C1 segment of cervical spinal cord (tissue), 14 donors: ENCODE results near the gene ENOPH1.
"Not testable (repeated sequence)": the region's sequence is repeated elsewhere in the genome, so short reads cannot be mapped to it uniquely, and the experiment has no call there.

Experiments used
- DNase-seq, 14 donors: peaks; one replicate each; lab custom pipeline; 2025; lab: John Stamatoyannopoulos, UW

ENOPH1 gene

GRCh38 chr4:82430193-82430963 lies at the start of gene ENOPH1, which contains the start of gene HNRNPDL:
Gene ENOPH1 (plus strand): TSS chr4:82430590. CDS start chr4:82430830, 240 bp downstream.
Gene HNRNPDL (minus strand): TSS chr4:82430462. CDS start chr4:82429690, 772 bp downstream.
- peak; percentile 70 to 97 (median 95) for DNase-seq

GRCh38 chr4:82380831-82381230 lies 49.6 kb upstream of the ENOPH1 start:
- no peak for DNase-seq

GRCh38 chr4:82381235-82381634 lies 49.2 kb upstream of the ENOPH1 start:
- DNase-seq, result no peak

- no peak for DNase-seq
Measured at GRCh38 chr4:82381661-82382296, 48.6 kb upstream of the ENOPH1 start.

DNA sequence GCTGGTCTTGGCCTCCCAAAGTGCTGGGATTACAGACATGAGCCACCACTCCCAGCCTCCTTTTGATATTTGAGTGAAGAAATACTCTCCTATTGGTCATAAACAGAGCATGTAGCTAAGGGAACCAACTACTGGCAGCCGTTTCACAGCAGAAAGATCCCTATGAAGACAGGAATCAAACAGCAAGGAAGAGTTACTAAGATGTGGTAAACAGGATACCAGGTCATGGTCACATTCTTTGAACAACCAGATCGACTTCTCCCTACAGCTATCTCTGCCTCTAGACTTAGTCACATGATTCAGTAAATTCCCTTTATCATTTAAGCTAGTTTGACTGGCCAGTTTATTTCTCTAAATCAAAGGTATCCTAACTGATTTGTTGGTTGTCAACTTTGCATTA lies 47.6 kb upstream of the ENOPH1 start:
- DNase-seq, result no peak

DNA sequence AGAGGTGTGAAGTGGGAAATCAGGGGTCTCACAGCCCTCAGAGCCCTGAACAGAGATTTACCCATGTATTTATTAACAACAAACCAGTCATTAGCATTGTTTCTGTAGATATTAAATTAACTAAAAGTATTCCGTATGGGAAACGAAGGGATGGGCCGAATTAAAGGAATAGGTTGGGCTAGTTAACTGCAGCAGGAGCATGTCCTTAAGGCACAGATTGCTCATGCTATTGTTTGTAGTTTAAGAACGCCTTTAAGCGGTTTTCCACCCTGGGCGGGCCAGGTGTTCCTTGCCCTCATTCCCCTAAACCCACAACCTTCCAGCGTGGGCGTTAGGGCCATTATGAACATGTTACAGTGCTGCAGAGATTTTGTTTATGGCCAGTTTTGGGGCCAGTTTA lies 44.1 kb upstream of the ENOPH1 start:
- not testable (repeated sequence) for DNase-seq

DNA sequence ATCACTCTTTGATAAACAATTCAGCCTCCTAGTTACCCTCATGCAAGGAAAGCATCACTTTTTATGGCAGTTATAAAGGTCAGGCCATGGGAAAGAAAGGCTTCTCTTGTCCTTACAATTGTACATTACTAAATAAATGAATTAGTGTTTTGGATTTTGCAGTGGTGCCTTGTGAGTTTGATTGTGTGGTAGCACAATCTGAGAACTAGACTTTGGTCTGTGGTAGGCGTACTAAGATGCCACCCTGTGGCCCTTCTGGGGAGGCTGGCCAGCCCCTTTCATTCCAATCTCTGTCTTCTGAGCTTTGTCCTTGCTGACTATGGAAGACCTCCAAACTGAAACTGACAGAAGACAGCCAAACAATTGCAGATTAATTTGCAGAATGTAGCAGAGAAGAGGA lies 42.0 kb upstream of the ENOPH1 start:
- DNase-seq, result no peak

DNA sequence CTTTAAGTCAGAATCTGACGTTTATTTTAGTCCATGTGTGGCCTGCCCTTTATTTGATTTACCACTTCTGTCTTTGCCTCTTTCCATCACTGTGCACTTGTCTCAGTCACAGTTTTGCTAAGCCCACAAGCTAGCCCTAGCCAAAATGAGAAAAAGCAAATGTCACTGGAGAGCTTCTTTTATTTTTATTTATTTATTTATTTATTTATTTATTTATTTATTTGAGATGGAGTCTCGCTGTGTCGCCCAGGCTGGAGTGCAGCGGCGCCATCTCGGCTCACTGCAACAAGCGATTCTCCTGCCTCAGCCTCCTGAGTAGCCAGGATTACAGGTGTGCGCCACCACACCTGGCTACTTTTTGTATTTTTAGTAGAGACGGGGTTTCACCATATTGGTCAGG lies 40.3 kb upstream of the ENOPH1 start:
- DNase-seq, result not testable (repeated sequence)

GRCh38 chr4:82394896-82395295 lies 35.5 kb upstream of the ENOPH1 start:
- DNase-seq, result no peak

DNA sequence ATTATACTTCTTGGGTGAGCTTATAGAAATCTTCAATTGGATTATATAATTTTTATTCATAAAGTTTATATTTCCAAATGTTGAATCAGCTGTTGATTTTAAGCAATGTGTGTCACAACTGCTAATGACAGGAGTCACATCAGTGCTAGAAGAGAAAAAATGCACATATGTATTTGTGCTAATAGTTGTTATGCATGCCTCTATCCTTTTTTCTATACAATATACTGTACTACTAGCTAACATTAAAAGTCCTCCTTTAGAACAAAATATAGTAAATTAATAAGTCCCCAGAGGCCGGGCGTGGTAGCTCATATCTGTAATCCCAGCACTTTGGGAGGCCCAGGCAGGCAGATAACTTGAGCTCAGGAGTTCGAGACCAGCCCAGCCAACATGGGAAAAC lies 32.9 kb upstream of the ENOPH1 start:
- DNase-seq, result no peak

GRCh38 chr4:82398263-82398662 lies 32.1 kb upstream of the ENOPH1 start:
- DNase-seq, result no peak

DNA sequence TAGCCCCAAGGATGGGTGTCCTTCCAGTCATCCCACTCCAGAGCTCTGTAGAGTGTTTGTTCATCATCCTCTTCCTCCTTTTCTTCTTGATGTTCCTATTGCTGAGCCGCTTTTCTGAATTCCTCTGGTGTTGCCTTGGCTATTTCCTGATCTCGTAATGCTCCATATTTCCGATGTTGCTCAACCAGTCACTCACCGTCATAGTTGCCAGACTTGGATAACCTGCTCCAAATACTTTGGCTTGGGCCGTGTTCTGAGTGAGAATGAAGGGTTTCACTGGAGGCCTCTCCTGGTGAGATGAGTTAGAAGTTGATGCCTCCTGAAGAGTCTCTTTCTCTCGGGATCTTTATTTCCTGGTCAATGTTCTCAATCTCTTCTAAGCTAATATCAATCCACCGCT lies 28.8 kb upstream of the ENOPH1 start:
- DNase-seq, result no peak

DNA sequence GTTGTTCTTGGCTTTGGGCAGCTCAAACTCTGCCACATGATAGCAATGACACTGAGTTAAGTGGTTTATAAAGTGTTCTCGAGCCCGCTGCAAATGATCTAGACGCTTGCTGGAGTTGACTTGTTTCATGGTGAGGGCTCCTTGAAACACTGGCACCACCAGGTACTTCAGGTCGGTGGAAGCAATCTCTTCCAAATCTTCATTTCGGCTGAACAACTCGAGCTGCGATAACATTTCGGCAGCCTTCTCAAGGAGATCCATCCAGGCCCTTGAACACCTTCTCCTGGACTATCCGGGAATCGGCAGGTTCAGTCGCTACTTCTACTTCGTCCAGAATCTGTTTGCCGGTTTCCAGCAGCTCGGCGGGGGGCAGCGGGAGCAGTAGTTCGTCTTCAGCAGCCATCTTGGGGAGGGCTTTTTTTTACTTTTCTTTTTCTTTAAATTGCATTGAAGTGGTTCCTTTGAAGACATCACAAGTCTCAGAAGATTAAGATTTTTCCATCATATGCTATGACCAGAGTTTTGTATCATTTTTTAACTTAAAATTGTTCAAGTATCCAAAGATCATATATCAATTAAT lies 28.1 kb upstream of the ENOPH1 start:
- DNase-seq, result no peak

DNA sequence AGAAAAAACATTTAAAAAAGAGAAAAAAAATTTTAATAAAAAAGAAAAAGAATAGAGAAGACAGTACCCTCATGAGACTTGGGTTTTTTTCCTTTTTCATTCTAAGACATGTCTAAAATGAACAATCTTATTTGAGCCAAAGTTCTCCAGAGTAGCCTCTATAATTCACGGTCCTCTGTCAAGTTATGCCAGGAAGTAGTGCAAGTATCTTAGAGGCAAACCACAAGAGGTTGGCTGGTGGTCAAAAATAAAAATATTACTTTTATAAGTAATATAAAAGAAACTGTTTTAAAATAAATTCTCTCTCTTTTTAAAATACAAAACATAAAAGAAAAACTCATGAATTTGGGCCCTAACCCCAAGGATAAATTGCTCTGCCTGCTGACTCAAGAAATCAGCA lies 26.7 kb upstream of the ENOPH1 start:
- DNase-seq, result no peak

DNA sequence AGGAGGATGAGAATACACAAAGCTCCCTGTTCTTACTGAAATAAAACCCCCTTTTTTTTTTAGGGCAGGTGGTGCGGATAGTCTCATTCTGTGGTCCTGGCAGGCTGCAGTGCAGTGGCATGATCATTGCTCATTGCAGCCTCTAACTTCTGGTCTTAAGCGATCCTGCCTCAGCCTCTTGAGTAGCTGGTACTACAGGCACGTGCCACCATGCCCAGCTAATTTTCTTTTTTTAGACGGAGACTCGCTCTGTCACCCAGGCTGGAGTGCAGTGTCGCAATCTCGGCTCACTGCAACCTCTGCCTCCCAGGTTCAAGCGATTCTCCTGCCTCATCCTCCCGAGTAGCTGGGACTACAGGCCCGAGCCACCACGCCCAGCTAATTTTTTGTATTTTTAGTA lies 15.3 kb upstream of the ENOPH1 start:
- not testable (repeated sequence) for DNase-seq

GRCh38 chr4:82415922-82416365 lies 14.4 kb upstream of the ENOPH1 start:
- DNase-seq, result no peak

DNA sequence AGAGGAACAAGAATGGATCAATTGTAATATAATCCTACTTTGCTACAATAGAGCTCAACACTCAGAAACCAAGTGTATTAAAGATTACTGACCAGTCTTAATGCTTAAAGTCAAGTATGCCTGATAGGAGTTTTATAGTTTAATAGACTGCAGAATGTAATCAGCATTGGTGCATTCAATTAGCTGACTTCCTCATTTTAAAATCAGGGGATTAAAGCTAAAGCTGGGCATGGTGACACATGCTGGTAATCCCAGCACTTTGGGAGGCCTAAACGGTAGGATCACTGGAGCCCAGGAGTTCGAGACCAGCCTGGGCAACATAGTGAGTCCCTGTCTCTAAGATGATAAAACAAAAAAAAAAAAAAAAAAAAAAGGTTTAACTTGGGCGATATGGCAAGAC lies 10.9 kb upstream of the ENOPH1 start:
- no peak for DNase-seq

- DNase-seq, result no peak
Measured at GRCh38 chr4:82421796-82422560, 8.4 kb upstream of the ENOPH1 start.

- no peak for DNase-seq
Measured at GRCh38 chr4:82422616-82423015, 7.8 kb upstream of the ENOPH1 start.

DNA sequence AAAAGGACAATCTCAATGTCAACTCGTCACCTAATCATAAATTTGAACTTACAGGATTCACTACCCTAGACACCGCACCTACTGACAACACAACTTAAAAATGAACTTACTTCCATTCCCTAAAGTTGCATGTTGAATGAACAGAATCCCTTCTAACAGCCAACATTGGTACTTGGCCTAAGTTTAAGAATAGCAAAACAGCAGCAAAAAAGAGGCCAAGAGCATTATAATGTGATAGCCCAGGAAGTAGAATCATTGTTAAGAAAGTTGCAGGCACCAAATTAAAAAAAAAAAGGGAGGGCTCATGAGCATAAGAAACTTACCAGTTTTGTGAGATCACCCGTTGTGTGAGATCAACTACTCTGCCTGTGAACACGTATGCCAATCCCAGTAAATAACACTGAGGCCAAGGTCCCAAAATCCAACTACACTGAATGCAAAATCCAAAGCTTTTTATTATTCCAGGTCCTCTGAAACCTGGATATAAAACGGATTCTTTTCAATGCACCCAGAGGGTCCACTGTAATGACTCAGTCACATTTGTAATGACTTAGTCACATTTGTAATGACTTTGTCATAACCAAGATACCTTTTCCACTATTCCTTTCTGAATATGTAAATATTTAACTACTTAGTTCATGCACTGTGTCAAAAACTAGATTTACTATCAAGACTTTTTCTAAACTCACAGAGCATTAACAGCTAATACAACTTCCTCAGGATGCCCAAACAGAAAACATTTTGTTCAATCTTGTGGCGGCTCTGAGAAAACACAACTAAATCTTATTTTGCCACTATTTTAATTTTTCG lies 6.9 kb upstream of the ENOPH1 start:
- no peak for DNase-seq

GRCh38 chr4:82425478-82425877 lies 4.9 kb upstream of the ENOPH1 start:
- no peak for DNase-seq
